ENCODE data around the gene ATG101.

- TF ChIP-seq CTCF (IDR thresholded peaks at IDR 0.05) (no peak), POLR2AphosphoS5 (IDR thresholded peaks at IDR 0.05) (no peak)
Observed at GRCh38 chr12:52126050-52126604, 56.3 kb downstream of the ATG101 start.
